MCF 10A (cell line): ENCODE results near the gene TRIM26. TPM values are rescaled to one million over a fixed set of nuclear protein-coding genes. Genes with fewer than 3 reads are reported as not detected.

Experiments
- BruUV-seq: library from RNA; stranded (reverse); fragments of 400-500 nt; replicated peaks from 2 replicates; lab custom pipeline; 2021; lab: Mats Ljungman, UMichigan
- CTCF ChIA-PET: fragments of 300-600 bp; sonication (Branson Sonifier 250); formaldehyde crosslinking; extraction: SDS; loops from one replicate; lab custom pipeline; 2021; ENCODE audit warnings: antibody characterized with exemption, inconsistent platforms; lab: Yijun Ruan, JAX
- POLR2A ChIA-PET: fragments of 300-600, 350-650 bp; sonication (Branson Sonifier 250); formaldehyde crosslinking; extraction: SDS; loops from one replicate; lab custom pipeline; 2020; ENCODE audit warnings: antibody characterized with exemption, inconsistent platforms; lab: Yijun Ruan, JAX
- DNase-seq: peaks from one replicate; pipeline ENCODE4 v3.0.0-alpha.2; 2018; ENCODE audit not compliant: unreplicated experiment
- H3K27ac Mint-ChIP-seq: one replicate; pipeline ENCODE4 v1.8.0; 2022; ENCODE audit warnings: mild to moderate bottlenecking, low read depth, mixed read lengths; ENCODE audit not compliant: unreplicated experiment
- H3K27me3 Mint-ChIP-seq: one replicate; pipeline ENCODE4 v1.8.0; 2022; ENCODE audit warnings: mixed read lengths; ENCODE audit not compliant: insufficient read depth, unreplicated experiment
- H3K36me3 Mint-ChIP-seq: one replicate; pipeline ENCODE4 v1.8.0; 2022; ENCODE audit warnings: mild to moderate bottlenecking, moderate library complexity, mixed read lengths; ENCODE audit not compliant: insufficient read depth, unreplicated experiment
- H3K4me1 Mint-ChIP-seq: one replicate; pipeline ENCODE4 v1.8.0; 2022; ENCODE audit warnings: mixed read lengths; ENCODE audit not compliant: insufficient read depth, unreplicated experiment
- H3K4me3 Mint-ChIP-seq: one replicate; pipeline ENCODE4 v1.8.0; 2022; ENCODE audit warnings: mild to moderate bottlenecking, moderate library complexity, mixed read lengths; ENCODE audit not compliant: unreplicated experiment
- H3K9me3 Mint-ChIP-seq: one replicate; pipeline ENCODE4 v1.8.0; 2022; ENCODE audit warnings: mixed read lengths; ENCODE audit not compliant: unreplicated experiment
- intact Hi-C: fragments of 100-400 bp; cut with micrococcal nuclease; formaldehyde crosslinking; loops from 2 replicates; pipeline ENCODE4 v1.14.1; 2022
- total RNA-seq: library from RNA; stranded (reverse); gene quantifications from 2 replicates; pipeline ENCODE4 v1.2.3, GENCODE V29; 2022
- TF ChIP-seq, protein P1 (sequence below): fragments of 200-600 bp; IDR thresholded peaks from one replicate; pipeline ENCODE4 v1.8.0; 2022; ENCODE audit warnings: antibody characterized with exemption, mild to moderate bottlenecking; ENCODE audit not compliant: unreplicated experiment

Gene TRIM26
- total RNA-seq, 1 experiment from 2014 or later: 60.6 TPM

DNA sequence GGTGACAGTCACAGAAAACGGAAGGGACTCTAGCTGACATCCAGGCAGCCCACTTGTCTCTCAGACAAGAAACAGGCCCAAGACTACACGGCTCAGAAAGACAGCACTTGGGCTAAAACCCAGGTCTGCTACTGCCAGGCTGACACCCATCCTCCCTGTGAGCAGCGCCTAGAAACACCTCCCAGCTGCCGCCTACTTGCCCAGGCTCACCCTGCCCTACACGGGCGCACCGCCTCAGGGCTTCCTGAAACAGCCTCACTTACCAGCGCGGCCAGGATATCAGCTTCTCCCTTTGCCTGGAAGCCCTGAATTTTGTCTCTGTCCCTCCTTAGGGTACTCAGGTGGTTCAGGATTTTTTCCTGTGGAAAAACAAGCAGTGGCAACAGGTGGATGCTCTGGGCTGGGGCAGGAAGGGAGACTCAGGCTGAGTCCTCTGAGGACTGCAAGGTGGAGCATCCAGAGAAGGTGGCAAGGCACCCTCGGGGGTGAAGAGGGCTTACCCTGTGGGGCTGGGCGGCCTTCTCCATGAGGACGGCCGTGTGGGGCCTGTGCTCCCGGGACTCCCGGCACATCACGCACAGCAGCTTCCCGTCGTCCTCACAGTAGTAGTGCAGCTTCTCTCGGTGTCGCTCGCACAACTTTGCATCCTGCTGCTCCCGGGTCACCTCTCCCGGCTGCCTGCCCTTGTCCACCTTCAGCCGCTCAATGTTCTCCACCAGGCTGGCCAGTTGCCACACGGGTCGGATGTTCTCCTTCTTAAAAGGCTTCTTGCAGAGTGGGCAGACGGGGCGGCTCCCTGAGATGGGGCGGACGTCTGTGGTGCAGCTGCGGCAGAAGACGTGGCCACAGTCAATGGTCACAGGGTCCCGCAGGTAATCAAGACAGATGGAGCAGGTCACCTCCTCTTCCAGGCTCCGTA is 14.8 kb downstream of the TRIM26 start:
- POLR2A ChIA-PET: interaction anchor here (0.6 to 1.1 kb wide), 2 partner anchors 15 to 465 kb away, joined by 3 to 4 read pairs; partner anchors contain the start of gene TRIM26
- no peaks in the 10 kb centered on the region for H3K27me3 Mint-ChIP-seq
- DNase-seq: no peak
- BruUV-seq: no TSS peak
- no peak overlapping the region for H3K4me3 Mint-ChIP-seq
- H3K9me3 Mint-ChIP-seq: no peaks in the 10 kb centered on the region
- TF ChIP-seq, protein P1, sequence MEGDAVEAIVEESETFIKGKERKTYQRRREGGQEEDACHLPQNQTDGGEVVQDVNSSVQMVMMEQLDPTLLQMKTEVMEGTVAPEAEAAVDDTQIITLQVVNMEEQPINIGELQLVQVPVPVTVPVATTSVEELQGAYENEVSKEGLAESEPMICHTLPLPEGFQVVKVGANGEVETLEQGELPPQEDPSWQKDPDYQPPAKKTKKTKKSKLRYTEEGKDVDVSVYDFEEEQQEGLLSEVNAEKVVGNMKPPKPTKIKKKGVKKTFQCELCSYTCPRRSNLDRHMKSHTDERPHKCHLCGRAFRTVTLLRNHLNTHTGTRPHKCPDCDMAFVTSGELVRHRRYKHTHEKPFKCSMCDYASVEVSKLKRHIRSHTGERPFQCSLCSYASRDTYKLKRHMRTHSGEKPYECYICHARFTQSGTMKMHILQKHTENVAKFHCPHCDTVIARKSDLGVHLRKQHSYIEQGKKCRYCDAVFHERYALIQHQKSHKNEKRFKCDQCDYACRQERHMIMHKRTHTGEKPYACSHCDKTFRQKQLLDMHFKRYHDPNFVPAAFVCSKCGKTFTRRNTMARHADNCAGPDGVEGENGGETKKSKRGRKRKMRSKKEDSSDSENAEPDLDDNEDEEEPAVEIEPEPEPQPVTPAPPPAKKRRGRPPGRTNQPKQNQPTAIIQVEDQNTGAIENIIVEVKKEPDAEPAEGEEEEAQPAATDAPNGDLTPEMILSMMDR: no peak
- CTCF ChIA-PET: interaction anchor here (0.6 kb wide), 2 partner anchors 722 to 1283 kb away, joined by 3 to 6 read pairs; no protein-coding TSS in a partner anchor
- peak overlapping the region; percentile 46 for H3K27ac Mint-ChIP-seq
- peaks cover 11% of the 10 kb centered on the region for H3K4me1 Mint-ChIP-seq
- intact Hi-C loops: no loop called here
- H3K36me3 Mint-ChIP-seq: peaks cover 69% of the 10 kb centered on the region

DNA sequence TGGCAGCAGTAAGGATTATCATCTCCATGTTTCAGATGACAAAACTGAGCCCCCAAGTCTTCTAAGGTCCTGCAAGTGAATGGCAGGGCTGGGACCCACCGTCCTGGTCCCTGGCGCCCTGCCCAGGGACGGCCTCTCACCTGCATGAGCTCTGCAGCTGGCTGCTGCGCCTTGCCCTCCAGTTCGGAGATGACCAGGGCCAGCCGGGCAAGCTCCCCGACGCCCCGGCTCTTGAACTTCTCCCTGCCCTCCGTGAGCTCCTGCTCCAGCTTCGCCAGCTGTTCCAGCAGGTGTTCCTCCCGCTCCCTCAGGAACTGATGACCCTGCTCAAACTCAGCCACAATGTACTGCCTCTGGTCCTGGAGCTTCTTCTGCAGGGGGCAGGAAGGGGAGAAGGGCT is 16.8 kb downstream of the TRIM26 start:
- no peaks in the 10 kb centered on the region for H3K27me3 Mint-ChIP-seq
- no peaks in the 10 kb centered on the region for H3K9me3 Mint-ChIP-seq
- no TSS peak for BruUV-seq
- H3K4me3 Mint-ChIP-seq: no peak overlapping the region
- TF ChIP-seq, protein P1: no peak
- POLR2A ChIA-PET: interaction anchor here (0.6 to 1.8 kb wide), 6 partner anchors 10 to 136 kb away, joined by 3 to 6 read pairs (median 3); partner anchors contain the start of gene TRIM26
- DNase-seq: no peak
- peaks cover 67% of the 10 kb centered on the region for H3K36me3 Mint-ChIP-seq
- CTCF ChIA-PET: interaction anchor here (0.6 to 0.7 kb wide), 2 partner anchors 24 to 151 kb away, joined by 3 to 4 read pairs; no protein-coding TSS in a partner anchor
- no peak overlapping the region for H3K27ac Mint-ChIP-seq
- intact Hi-C loops: no loop called here
- no peaks in the 10 kb centered on the region for H3K4me1 Mint-ChIP-seq

DNA sequence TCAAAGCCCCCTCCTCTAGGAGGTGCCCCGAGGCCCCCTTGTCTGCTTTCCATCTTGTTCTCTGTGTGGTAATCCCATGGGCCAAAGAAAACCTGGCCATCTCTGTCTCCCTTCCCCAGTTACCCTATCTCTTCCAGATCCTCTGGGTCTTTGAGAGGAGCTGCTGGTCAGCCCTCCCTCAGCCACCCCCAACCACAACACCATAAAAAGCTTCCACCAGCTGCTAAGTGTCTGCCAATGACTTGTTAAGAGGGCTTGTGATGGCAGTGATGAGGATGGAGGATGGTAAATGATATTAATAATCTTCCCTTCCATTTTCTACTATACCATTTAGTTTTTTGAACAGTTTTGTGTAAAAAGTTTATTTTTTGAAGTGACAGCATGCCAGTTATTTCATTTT is 17.3 kb downstream of the TRIM26 start:
- H3K4me3 Mint-ChIP-seq: no peak overlapping the region
- no peaks in the 10 kb centered on the region for H3K27me3 Mint-ChIP-seq
- H3K9me3 Mint-ChIP-seq: no peaks in the 10 kb centered on the region
- intact Hi-C loops: no loop called here
- BruUV-seq: no TSS peak
- DNase-seq: no peak
- POLR2A ChIA-PET: interaction anchor here (0.6 to 1.8 kb wide), 4 partner anchors 12 to 136 kb away, joined by 3 to 6 read pairs (median 5); partner anchors contain the start of gene TRIM26
- peaks cover 71% of the 10 kb centered on the region for H3K36me3 Mint-ChIP-seq
- CTCF ChIA-PET: interaction anchor here (1.3 kb wide), 1 partner anchor 66 kb away, joined by 3 read pairs; no protein-coding TSS in a partner anchor
- no peak overlapping the region for H3K27ac Mint-ChIP-seq
- H3K4me1 Mint-ChIP-seq: no peaks in the 10 kb centered on the region
- TF ChIP-seq, protein P1: no peak
